Stimulated activated CD4-positive, alpha-beta T cell treated with anti-CD3 and anti-CD28 coated beads, Interleukin-12 subunit alpha, Interleukin-12 subunit beta, amount 100 ng/mL, for 48 hours (primary cell): ENCODE measurements around the gene OR10Z1.

Experiments
- DNase-seq, 3 donors: peaks; one replicate each; pipeline ENCODE4 v3.0.0-alpha.2; 2020; ENCODE audit warnings: low read depth in 2 of 3, low spot score in 1 of 3

Gene OR10Z1, protein sequence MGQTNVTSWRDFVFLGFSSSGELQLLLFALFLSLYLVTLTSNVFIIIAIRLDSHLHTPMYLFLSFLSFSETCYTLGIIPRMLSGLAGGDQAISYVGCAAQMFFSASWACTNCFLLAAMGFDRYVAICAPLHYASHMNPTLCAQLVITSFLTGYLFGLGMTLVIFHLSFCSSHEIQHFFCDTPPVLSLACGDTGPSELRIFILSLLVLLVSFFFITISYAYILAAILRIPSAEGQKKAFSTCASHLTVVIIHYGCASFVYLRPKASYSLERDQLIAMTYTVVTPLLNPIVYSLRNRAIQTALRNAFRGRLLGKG

GRCh38 chr1:158604968-158605367, at the start of gene OR10Z1:
Gene OR10Z1, plus strand, starts transcription at chr1:158605268. Its CDS starts 1,171 bp downstream, at chr1:158606439.
- no peak for DNase-seq

- no peak for DNase-seq
These were observed 45.4 kb upstream of the OR10Z1 start for GRCh38 chr1:158559696-158560095.

- DNase-seq, result no peak
These were observed 41.2 kb upstream of the OR10Z1 start for GRCh38 chr1:158563853-158564252.

DNA sequence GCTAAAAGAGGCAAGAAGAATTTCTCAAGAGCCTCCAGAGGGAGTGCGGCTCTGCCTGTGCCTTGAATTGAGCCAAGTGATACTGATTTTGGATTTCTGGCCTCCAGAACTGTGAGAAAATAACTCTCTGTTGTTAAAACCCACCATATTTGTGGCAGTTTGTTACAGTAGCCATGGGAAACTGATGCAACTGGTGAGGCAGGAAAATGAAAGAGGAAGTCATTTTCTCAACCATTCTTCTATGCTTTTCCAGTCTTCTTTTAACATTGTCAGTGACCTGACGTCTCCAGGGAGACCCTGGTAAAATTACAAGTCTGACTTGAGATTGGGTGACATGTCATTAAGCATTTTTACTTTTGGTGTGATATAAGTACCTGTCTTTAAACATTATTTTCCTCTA, 40.5 kb upstream of the OR10Z1 start:
- DNase-seq, result no peak

DNA sequence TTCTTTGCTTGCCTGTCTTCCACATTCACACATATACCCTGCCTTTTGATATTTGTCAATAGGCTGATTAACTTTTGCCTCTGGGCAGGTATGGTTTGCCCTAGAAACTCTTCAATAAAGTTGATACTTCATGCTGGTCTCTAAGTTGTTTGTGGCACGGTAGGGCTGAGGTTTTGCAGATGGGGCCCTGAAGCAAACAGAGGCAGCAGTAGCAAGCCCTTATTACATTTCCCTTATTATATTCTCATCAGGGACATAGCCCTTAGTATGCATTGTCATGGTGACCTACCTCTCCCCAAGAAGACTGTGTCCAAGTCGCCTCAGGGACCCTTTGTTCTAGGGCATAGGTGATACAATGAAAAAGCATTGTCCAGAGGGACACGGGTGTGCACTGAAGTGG, 34.6 kb upstream of the OR10Z1 start, which contains the start of gene OR6P1:
Gene OR6P1 (minus strand): TSS at position 101 of the 400 bp plus-strand sequence. CDS start 6,976 bp downstream, outside the sequence.
- DNase-seq, result no peak

- no peak for DNase-seq
These were observed 32.8 kb upstream of the OR10Z1 start for GRCh38 chr1:158572226-158572625.

DNA sequence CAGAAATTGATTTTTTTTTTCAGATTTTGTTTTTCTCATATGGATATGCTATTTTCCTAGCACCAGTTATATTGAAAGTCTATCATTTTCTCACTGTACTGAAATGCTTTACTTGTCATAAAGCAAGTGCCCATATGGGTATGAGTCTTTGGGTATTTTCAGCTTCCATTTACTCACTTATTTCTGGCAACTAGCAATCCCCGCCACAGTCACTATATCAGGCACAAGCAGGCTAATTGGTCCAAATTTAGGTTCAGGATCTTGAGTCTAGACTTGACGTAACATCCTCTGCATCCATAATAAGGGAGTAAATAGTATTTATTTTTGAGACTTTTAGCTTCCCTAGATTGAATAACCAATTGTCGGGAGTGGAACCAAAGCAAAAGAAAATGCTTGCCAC, 27.5 kb upstream of the OR10Z1 start:
- no peak for DNase-seq

DNA sequence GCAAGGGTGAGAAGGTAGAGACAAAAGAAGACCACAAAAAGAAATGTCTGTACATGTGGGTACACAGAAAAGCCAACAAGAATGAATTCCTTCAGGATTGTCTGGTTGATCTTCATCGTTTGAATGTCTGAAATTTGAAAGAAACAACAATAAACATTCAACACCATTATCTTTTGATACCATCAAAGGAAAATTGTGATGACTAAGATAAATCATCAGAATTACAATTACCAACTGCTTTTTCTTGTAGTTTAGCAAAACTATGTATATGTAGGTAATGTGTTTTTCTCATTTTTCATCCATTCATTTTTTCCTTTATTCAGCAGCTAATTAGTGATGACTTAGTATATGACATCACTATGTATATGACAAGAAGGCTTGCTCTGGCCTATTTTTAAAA, 25.3 kb upstream of the OR10Z1 start, which contains the start of gene OR10X1:
Gene OR10X1 (minus strand): TSS at position 167 of the 400 bp plus-strand sequence. CDS start 0 bp downstream, at position 167.
- DNase-seq, result no peak

DNA sequence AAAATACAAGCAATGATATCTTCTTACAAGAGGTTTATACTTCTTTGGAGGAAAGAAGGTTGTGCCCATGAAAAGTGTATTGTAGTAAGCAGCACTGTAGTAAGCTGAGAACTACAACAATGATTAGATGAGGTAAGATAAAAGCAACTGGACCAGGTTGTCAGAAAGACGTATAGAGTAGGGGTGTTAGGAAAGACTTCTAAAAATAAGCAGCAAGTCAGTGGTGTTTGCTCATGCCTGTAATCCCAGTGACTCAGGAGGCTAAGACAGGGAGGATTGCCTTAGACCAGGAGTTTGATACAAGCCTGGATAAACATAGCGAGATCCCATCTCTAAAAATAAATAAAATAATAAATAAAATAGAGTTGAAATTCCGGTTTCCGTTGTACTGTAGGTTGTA, 21.1 kb upstream of the OR10Z1 start:
- no peak for DNase-seq

DNA sequence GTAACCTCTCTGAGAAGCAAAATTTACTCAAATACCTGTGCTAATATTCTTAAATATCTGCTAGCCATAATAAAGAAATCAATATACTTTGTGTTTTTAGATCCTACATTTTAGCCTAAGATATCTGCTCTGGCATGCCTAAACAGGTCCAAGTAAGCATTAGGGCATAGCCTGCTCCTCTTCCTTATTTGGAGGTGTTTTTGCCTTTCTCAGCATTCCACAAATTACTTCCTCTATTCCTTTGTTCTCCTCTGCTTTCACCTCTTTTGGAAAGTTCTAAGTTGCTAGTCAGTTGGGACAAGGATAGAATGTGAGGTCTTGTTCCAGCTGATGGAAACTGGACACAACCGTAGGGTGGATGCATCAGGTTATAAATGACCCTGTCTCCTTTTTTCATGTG, 18.1 kb upstream of the OR10Z1 start:
- no peak for DNase-seq

GRCh38 chr1:158600735-158601134, 4.3 kb upstream of the OR10Z1 start:
- DNase-seq, result no peak

DNA sequence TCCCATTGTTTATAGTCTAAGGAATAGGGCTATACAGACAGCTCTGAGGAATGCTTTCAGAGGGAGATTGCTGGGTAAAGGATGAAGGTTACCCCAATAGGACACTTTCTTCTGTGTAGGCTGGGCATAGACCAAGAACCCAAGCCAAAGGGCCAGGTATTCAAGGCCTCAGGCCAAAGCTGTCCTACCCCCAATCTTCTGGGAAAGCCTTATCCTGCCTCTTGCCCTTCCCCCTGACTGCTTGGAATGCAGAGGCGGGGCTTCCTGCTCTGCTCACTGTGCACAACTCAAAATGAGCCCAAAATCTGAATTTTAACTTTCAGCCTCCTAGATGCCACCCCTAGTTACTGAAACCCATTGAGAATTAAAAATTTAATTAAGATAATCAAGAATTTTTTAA, 2.2 kb downstream of the OR10Z1 start:
- DNase-seq, result no peak

- DNase-seq, result no peak
These were observed 6.8 kb downstream of the OR10Z1 start for GRCh38 chr1:158611916-158612315.

- no peak for DNase-seq
These were observed 8.7 kb downstream of the OR10Z1 start for GRCh38 chr1:158613764-158614163.

- DNase-seq, result no peak
These were observed 33.1 kb downstream of the OR10Z1 start for GRCh38 chr1:158638146-158638545.

DNA sequence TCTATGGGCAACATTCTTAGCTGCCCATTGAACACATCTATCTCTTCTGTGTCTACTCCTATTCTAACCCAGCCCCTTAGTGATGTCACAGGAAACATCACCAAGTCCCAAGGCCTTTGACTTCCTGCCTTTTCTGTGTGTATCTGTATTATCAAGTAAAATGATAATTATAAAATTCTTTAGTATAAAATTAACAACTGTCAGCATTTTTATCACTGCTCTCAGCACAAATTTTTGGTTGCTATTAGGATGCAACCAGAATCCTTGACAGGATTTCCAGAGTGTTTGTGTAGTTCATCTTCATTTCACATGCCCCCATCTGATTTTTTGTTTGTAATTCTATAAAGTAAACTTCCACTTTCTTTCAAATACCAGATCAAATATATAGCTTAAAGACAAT, 33.8 kb downstream of the OR10Z1 start:
- DNase-seq, result no peak

GRCh38 chr1:158644449-158644848, 39.4 kb downstream of the OR10Z1 start:
- no peak for DNase-seq

DNA sequence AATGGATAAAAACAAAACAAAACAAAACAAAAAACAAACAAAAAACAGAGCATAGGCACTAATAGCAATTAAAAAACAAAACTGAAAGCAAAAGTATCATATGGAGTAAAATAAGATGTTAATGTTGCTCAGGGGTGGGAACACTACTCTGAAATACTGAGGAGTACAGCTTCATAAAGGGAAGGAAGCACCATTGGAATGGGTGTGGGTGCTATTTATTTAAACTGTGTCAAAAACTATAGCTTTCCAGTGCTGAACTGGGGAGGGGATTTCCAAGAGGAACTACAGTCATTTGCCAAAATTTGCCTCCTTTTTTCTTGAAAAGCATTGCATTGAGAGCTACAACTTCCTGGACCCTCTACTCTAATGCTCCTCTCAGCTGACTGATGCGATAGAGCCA, 41.4 kb downstream of the OR10Z1 start:
- DNase-seq, result no peak

GRCh38 chr1:158649052-158649451, 44.0 kb downstream of the OR10Z1 start:
- DNase-seq, result no peak

- no peak for DNase-seq
These were observed 47.8 kb downstream of the OR10Z1 start for GRCh38 chr1:158652721-158653334.

GRCh38 chr1:158654086-158654485, 49.0 kb downstream of the OR10Z1 start:
- no peak for DNase-seq

DNA sequence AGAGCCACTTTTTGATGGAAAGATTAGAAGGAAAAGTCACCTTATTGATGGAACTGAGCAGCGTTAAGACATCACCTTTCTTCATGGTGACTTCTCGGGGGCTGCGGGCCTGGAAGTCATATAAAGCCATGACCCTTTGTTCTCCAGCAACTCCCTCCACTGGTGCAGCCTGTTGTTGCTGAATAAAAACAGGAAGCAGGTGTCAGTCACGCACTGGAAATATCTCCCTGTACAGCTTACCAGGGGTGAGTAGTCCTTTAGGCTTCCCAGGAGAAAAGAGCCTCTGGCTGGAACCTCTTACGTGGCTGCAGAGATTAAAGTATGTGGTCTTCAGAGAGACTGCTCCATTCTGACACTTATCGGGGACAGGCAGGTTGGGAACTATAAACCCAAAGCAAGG, 49.5 kb downstream of the OR10Z1 start:
- DNase-seq, result no peak
